Stomach (tissue), 4 donors: ENCODE data around the gene NLRP4.

Experiments used
- CTCF ChIP-seq, 7 experiments: fragments of 450-650 bp in 4 of 7; fragments of 200-600 bp in 3 of 7; sonication (generic) in 3 of 7; IDR thresholded peaks; one replicate each; pipeline ENCODE4 v1.5.1; 2016 to 2019; ENCODE audit warnings: antibody characterized with exemption in 7 of 7, control low read depth in 2 of 7, mild to moderate bottlenecking in 1 of 7
- EP300 ChIP-seq: sonication (generic); formaldehyde crosslinking; IDR thresholded peaks from one replicate; pipeline ENCODE4 v1.6.1; 2017; ENCODE audit warnings: antibody characterized with exemption
- POLR2A ChIP-seq, 4 donors: fragments of 450-650 bp; IDR thresholded peaks; one replicate each; pipeline ENCODE4 v1.6.1; 2016; ENCODE audit warnings: antibody characterized with exemption in 4 of 4, control low read depth in 2 of 4, mild to moderate bottlenecking in 1 of 4, moderate library complexity in 1 of 4
- POLR2AphosphoS5 ChIP-seq, 3 donors: sonication (generic); formaldehyde crosslinking; IDR thresholded peaks; one replicate each; pipeline ENCODE4 v1.6.1; 2016; ENCODE audit warnings: antibody characterized with exemption in 3 of 3

- TF ChIP-seq POLR2A (IDR thresholded peaks at IDR 0.05) (no peak), CTCF (IDR thresholded peaks at IDR 0.05) (no peak), EP300 (no peak), POLR2AphosphoS5 (IDR thresholded peaks at IDR 0.05) (no peak)
Measured at GRCh38 chr19:55820037-55820436, 16.3 kb upstream of the NLRP4 start.
